ENCODE data around the gene FYB1.

FYB1 gene

GRCh38 chr5:39063037-39063436 is 156.3 kb downstream of the FYB1 start:
- no peak for TF ChIP-seq TAF1 (IDR thresholded peaks at IDR 0.05; ENCODE audit: low read depth)
- no peak for TF ChIP-seq EP300 (IDR thresholded peaks at IDR 0.05; ENCODE audit: borderline replicate concordance)
- TF ChIP-seq TEAD4 (IDR thresholded peaks at IDR 0.05), result no peak
- TF ChIP-seq RAD21 (IDR thresholded peaks at IDR 0.05; ENCODE audit: low read depth), result no peak
- no peak for TF ChIP-seq MAX (IDR thresholded peaks at IDR 0.05)
- no peak for TF ChIP-seq NFIC (IDR thresholded peaks at IDR 0.05)
- no peak for TF ChIP-seq ZBTB7A (IDR thresholded peaks at IDR 0.05; ENCODE audit: low read depth)
- TF ChIP-seq USF1 (IDR thresholded peaks at IDR 0.05), result no peak
- no peak for TF ChIP-seq FOXM1 (IDR thresholded peaks at IDR 0.05; ENCODE audit: borderline replicate concordance, low read depth)
- no peak for TF ChIP-seq REST (IDR thresholded peaks at IDR 0.05; ENCODE audit: low read depth)
- TF ChIP-seq CREB1 (IDR thresholded peaks at IDR 0.05; ENCODE audit: low read depth), result no peak
- TF ChIP-seq YY1 (IDR thresholded peaks at IDR 0.05; ENCODE audit: low read depth), result no peak
- TF ChIP-seq CEBPB (IDR thresholded peaks at IDR 0.05), result no peak

GRCh38 chr5:39062530-39062929 is 156.8 kb downstream of the FYB1 start:
- no peak for TF ChIP-seq FOXM1 (IDR thresholded peaks at IDR 0.05; ENCODE audit: borderline replicate concordance, low read depth)
- TF ChIP-seq RAD21 (IDR thresholded peaks at IDR 0.05; ENCODE audit: low read depth), result no peak

DNA sequence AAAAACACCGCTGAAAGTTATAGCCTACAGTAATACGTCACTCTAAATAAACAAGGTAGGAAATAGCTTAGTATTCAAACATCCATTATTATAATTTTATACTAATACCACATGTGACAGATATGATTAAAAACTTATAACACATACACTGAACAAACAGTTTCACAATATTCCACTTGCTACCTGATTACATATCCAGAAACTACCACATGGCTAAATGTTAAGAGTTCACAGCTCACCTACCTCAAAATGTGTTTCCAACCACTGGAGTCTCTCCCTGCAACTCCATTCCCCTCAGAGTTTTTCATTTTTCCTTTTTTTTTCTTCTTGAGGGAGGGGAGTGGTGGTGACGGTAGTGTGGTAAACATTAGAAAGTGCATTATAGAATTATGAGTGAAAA is 157.3 kb downstream of the FYB1 start:
- TF ChIP-seq CEBPB (IDR thresholded peaks at IDR 0.05) (no peak), MAX (IDR thresholded peaks at IDR 0.05) (no peak), FOXM1 (IDR thresholded peaks at IDR 0.05; ENCODE audit: borderline replicate concordance, low read depth) (no peak), REST (IDR thresholded peaks at IDR 0.05; ENCODE audit: low read depth) (no peak), EP300 (IDR thresholded peaks at IDR 0.05; ENCODE audit: borderline replicate concordance) (no peak), RAD21 (IDR thresholded peaks at IDR 0.05; ENCODE audit: low read depth) (no peak), NFIC (IDR thresholded peaks at IDR 0.05) (no peak), ZBTB7A (IDR thresholded peaks at IDR 0.05; ENCODE audit: low read depth) (no peak), TEAD4 (IDR thresholded peaks at IDR 0.05) (no peak), CREB1 (IDR thresholded peaks at IDR 0.05; ENCODE audit: low read depth) (no peak), TCF12 (IDR thresholded peaks at IDR 0.05; ENCODE audit: low read depth) (no peak), USF1 (IDR thresholded peaks at IDR 0.05) (no peak)

DNA sequence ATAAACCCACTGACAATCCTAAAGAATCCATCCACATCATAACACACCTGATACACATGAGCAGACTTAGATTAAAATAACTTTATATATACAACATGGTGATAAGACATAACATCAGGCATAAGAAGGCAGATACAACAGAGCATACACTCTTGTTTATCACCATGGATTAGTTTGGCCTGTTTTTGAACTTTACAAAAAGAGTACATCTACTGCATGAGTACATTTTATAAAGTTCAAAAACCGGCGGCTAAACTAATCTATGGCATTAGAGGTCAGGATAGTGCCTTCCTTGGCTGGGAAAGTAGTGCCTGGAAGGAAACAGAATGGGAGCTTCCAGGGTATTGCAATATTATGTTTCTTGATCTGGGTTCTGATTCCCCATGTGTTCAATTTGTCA is 160.3 kb downstream of the FYB1 start:
- TF ChIP-seq TAF1 (IDR thresholded peaks at IDR 0.05; ENCODE audit: low read depth) (no peak), TCF12 (IDR thresholded peaks at IDR 0.05; ENCODE audit: low read depth) (no peak), CEBPB (IDR thresholded peaks at IDR 0.05) (no peak), ZBTB7A (IDR thresholded peaks at IDR 0.05; ENCODE audit: low read depth) (no peak), NFIC (IDR thresholded peaks at IDR 0.05) (no peak), YY1 (IDR thresholded peaks at IDR 0.05; ENCODE audit: low read depth) (no peak), EP300 (IDR thresholded peaks at IDR 0.05; ENCODE audit: borderline replicate concordance) (no peak), RAD21 (IDR thresholded peaks at IDR 0.05; ENCODE audit: low read depth) (no peak), FOXM1 (IDR thresholded peaks at IDR 0.05; ENCODE audit: borderline replicate concordance, low read depth) (no peak)

DNA sequence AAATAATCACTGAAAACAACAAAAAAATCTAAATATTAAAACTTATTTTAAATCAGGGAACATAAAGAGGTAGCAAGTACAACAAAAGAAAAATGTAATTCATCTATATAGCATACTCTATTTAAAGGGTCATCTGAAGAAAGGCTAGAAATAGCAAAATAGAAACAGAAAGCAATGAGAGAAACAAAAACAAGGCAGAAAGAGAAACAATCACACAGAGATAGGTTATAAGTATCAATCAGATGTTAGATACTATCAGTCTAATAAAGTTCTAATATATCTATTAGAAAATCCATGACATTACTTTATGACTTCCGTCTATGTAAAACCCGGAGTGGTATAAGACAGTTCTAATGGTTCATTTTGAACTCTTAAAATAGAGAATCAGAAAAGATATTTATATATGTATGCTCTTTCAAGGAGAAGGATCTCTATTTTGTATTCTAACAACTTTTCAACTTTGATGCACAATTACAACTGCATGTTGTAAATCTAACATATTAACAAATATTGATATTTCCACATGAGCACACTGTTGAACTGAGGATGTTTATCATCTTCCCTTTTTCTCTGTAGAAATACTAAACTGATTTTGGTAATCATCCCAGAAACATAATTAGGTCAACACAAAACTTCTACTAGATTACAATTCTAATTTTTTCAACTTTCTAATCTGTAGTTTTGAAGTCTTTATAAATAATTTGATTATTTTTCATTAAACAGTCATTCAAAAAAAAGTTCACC is 161.0 kb downstream of the FYB1 start:
- TF ChIP-seq NFIC (IDR thresholded peaks at IDR 0.05), result no peak
- no peak for TF ChIP-seq ZBTB7A (IDR thresholded peaks at IDR 0.05; ENCODE audit: low read depth)
- no peak for TF ChIP-seq MAX (IDR thresholded peaks at IDR 0.05)
- no peak for TF ChIP-seq RAD21 (IDR thresholded peaks at IDR 0.05; ENCODE audit: low read depth)
- no peak for TF ChIP-seq EGR1 (IDR thresholded peaks at IDR 0.05)
- TF ChIP-seq CREB1 (IDR thresholded peaks at IDR 0.05; ENCODE audit: low read depth), result no peak
- no peak for TF ChIP-seq YY1 (IDR thresholded peaks at IDR 0.05; ENCODE audit: low read depth)
- no peak for TF ChIP-seq EP300 (IDR thresholded peaks at IDR 0.05; ENCODE audit: borderline replicate concordance)
- TF ChIP-seq CEBPB (IDR thresholded peaks at IDR 0.05), result no peak
- TF ChIP-seq REST (IDR thresholded peaks at IDR 0.05; ENCODE audit: low read depth), result no peak
- no peak for TF ChIP-seq FOXM1 (IDR thresholded peaks at IDR 0.05; ENCODE audit: borderline replicate concordance, low read depth)
- TF ChIP-seq USF1 (IDR thresholded peaks at IDR 0.05), result no peak

Data from Ishikawa (cell line).